Peyer's patch (tissue), 4 donors: ENCODE results near the gene PCBP3. TPM values are rescaled to one million over a fixed set of nuclear protein-coding genes. Genes with fewer than 3 reads are reported as not detected.

Source experiments
- DNase-seq, 3 donors: peaks; one replicate each; pipeline ENCODE4 v3.0.0-alpha.2; 2017 to 2019
- H3K27ac ChIP-seq, 4 donors: fragments of 200-600 bp; sonication (generic); one replicate each; pipeline ENCODE4 v1.5.1; 2016 to 2019
- H3K27me3 ChIP-seq, 2 donors: fragments of 200-600 bp; sonication (generic); one replicate each; pipeline ENCODE4 v1.5.1; 2019
- H3K36me3 ChIP-seq, 3 donors: fragments of 200-600 bp; sonication (generic); one replicate each; pipeline ENCODE4 v1.5.1; 2016 to 2019
- H3K4me1 ChIP-seq, 4 donors: fragments of 200-600 bp; sonication (generic); one replicate each; pipeline ENCODE4 v1.5.1; 2016 to 2019
- H3K4me3 ChIP-seq, 4 donors: fragments of 200-600 bp; sonication (generic); 1 replicate in 3 of 4; 2 replicates in 1 of 4; pipeline ENCODE4 v1.5.1; 2016 to 2019; ENCODE audit warnings: mild to moderate bottlenecking in 1 of 4
- H3K9me3 ChIP-seq, 4 donors: fragments of 200-600 bp; sonication (generic); one replicate each; pipeline ENCODE4 v1.5.1; 2016 to 2019; ENCODE audit warnings: mild to moderate bottlenecking in 1 of 4
- POLR2A ChIP-seq, 2 donors: fragments of 450-650 bp; IDR thresholded peaks; one replicate each; pipeline ENCODE4 v1.5.1; 2017; ENCODE audit warnings: antibody characterized with exemption in 2 of 2, mild to moderate bottlenecking in 2 of 2, moderate library complexity in 2 of 2
- total RNA-seq, 4 donors: library from RNA; depleted of rRNA; stranded (reverse); fragments of >200 nt; gene quantifications; one replicate each; pipeline ENCODE4 v1.1.0, GENCODE V29; 2016
- TF ChIP-seq, protein P1 (sequence below), 6 experiments: fragments of 450-650 bp in 4 of 6; fragments of 200-600 bp in 2 of 6; sonication (generic) in 1 of 6; IDR thresholded peaks; one replicate each; pipeline ENCODE4 v1.5.1; 2017 to 2019; ENCODE audit warnings: antibody characterized with exemption in 6 of 6, mild to moderate bottlenecking in 3 of 6, moderate library complexity in 1 of 6

PCBP3 gene
- total RNA-seq, 4 donors from 2014 or later, result 1.1 to 6.0 (median 4.4) TPM; not detected in 1

DNA sequence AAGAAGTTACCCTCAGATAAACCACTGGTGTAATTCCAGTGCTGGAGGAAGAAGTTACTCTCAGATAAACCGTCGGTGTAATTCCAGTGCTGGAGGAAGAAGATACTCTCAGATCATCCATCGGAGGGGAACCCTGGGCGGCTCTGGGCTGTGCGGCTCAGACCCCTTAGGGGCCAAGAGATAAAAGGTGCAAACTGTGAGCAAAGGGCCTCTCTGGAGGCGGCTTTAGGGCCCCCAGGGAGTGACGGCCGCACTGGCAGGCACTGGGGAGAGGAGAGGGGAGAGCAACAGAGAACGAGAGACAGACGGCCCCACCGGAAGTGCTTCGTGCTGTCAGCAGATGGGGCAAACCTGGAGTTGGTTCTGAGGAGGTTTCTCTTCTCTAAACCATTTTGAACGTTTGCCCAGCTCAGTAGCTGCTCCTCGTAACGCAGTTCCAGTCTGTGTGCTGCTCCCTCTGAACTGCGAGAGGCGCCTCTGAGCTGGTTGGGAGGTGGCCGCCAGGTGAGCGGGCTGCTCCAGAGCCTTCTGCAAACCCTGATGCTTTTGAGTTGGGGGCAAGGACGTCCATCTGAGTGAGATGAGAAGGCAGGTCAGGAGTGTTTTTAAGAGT is 275.4 kb downstream of the PCBP3 start:
- Histone ChIP-seq H3K27me3 (no peaks in the 10 kb centered on the region), H3K4me3 (no peak overlapping the region), H3K27ac (no peak overlapping the region), H3K9me3 (peaks cover 0 to 5% (median 0%) of the 10 kb centered on the region in 4 donors), H3K4me1 (no peaks in the 10 kb centered on the region), H3K36me3 (no peaks in the 10 kb centered on the region)
- no peak for DNase-seq
- TF ChIP-seq, protein P1, sequence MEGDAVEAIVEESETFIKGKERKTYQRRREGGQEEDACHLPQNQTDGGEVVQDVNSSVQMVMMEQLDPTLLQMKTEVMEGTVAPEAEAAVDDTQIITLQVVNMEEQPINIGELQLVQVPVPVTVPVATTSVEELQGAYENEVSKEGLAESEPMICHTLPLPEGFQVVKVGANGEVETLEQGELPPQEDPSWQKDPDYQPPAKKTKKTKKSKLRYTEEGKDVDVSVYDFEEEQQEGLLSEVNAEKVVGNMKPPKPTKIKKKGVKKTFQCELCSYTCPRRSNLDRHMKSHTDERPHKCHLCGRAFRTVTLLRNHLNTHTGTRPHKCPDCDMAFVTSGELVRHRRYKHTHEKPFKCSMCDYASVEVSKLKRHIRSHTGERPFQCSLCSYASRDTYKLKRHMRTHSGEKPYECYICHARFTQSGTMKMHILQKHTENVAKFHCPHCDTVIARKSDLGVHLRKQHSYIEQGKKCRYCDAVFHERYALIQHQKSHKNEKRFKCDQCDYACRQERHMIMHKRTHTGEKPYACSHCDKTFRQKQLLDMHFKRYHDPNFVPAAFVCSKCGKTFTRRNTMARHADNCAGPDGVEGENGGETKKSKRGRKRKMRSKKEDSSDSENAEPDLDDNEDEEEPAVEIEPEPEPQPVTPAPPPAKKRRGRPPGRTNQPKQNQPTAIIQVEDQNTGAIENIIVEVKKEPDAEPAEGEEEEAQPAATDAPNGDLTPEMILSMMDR (IDR thresholded peaks at IDR 0.05), result no peak
- no peak for TF ChIP-seq POLR2A (IDR thresholded peaks at IDR 0.05)

DNA sequence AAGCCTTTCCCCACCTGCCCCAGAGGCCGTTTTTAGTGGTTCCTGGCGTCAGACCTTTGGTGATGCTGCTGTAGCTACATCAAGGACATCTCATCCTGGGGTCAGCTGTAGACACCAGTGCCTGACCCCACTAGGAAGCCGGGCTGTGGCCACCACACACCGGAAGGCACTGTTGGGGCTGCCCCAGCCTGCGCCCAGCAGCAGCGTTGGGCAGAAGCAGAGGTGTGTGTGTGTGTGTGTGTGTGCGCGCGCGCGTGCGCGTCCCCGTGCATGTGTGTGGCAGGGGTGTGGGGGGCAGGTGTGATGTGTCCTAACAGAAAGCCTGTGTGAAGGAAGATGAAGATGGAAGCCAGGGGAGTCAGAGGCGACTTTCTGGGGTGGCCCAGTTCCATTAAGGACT is 276.1 kb downstream of the PCBP3 start:
- H3K36me3 ChIP-seq, result no peaks in the 10 kb centered on the region
- no peak for DNase-seq
- H3K4me1 ChIP-seq, result no peaks in the 10 kb centered on the region
- no peak overlapping the region for H3K4me3 ChIP-seq
- H3K27me3 ChIP-seq, result no peaks in the 10 kb centered on the region
- H3K27ac ChIP-seq, result no peak overlapping the region
- TF ChIP-seq, protein P1 (IDR thresholded peaks at IDR 0.05), result no peak
- no peak for TF ChIP-seq POLR2A (IDR thresholded peaks at IDR 0.05)
- peaks cover 0 to 5% (median 0%) of the 10 kb centered on the region in 4 donors for H3K9me3 ChIP-seq

DNA sequence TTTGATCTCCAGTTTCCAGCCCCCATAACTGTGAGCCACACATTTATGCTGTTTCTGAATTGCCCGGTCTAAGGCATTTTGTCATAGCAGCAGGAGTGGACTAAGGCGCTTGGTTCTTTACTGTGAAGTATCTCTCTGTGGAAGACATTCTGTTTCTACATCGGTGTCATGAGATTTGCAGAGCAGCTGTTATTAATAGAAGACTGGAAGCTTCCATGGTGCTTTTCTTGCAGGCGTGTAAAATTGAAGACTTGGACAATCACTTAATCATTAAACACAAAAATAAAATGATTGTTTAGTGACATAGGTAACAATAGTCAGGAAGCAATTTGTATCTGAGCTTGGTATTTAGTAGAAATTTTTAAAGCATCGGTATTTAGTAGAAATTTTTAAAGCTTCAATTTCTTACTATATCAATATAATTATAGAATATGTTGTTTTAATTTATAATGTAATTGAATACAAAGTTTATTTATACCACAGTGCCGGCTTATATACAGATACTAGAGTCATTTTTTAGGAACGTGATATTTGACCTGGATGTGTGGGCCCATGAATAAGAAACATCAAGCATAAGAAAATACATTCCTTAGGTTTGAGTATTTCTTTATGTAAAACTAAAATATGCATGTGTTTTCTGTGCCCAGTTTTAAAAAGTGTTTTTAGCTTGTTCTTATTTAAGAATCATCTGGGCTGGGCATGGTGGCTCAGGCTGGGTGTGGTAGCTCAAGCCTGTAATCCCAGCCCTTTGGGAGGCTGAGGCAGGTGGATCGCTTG is 277.5 kb downstream of the PCBP3 start:
- Histone ChIP-seq H3K4me1 (no peaks in the 10 kb centered on the region), H3K4me3 (no peak overlapping the region), H3K27me3 (no peaks in the 10 kb centered on the region), H3K36me3 (no peaks in the 10 kb centered on the region), H3K27ac (no peak overlapping the region), H3K9me3 (peaks cover 0 to 5% (median 0%) of the 10 kb centered on the region in 4 donors)
- no peak for DNase-seq
- TF ChIP-seq, protein P1 (IDR thresholded peaks at IDR 0.05), result no peak
- TF ChIP-seq POLR2A (IDR thresholded peaks at IDR 0.05), result no peak

DNA sequence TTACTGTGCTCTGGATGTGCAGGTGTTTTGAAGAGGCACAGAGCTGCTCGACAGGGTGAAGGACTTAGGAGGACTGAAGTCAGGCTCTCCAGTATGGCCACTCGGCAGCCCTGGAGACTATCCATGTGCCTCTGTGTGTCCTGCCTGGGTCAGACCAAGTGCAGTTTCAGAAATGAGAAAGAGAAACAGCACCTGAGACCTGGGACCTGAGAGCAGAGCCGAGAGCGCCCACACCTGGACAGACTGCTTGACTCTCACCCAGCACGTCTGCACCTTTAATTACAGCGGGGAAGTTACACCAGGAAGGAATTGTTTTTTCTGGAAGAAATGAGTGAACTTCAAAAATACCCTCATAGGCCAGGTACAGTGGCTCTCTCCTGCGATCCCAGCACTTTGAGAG is 278.4 kb downstream of the PCBP3 start:
- H3K27me3 ChIP-seq, result no peaks in the 10 kb centered on the region
- no peaks in the 10 kb centered on the region for H3K4me1 ChIP-seq
- TF ChIP-seq, protein P1 (IDR thresholded peaks at IDR 0.05), result no peak
- no peaks in the 10 kb centered on the region for H3K36me3 ChIP-seq
- peaks cover 0 to 5% (median 0%) of the 10 kb centered on the region in 4 donors for H3K9me3 ChIP-seq
- no peak for DNase-seq
- H3K4me3 ChIP-seq, result no peak overlapping the region
- H3K27ac ChIP-seq, result no peak overlapping the region

DNA sequence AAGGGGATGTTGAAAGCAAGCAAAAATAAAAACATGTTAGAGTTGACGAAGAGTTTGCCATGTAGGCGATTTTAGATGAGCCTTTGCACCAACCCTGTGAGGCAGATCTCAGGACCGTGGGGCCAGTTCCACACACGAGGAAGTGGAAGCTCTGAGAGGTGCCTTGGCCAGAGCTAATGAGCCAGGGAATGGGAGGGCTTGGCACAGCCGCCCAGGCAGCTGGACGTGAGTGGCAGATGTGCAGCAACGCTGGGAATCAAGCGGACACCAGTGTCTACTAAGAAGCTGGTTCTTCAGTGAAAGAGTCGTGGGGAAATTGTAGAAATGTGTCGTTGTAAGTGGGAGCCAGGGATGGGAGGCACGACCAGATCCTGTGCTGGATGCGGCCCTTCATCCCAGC is 279.1 kb downstream of the PCBP3 start:
- Histone ChIP-seq H3K36me3 (no peaks in the 10 kb centered on the region), H3K9me3 (peaks cover 0 to 5% (median 0%) of the 10 kb centered on the region in 4 donors), H3K27ac (no peak overlapping the region), H3K4me3 (no peak overlapping the region), H3K27me3 (no peaks in the 10 kb centered on the region), H3K4me1 (no peaks in the 10 kb centered on the region)
- DNase-seq, result no peak
- no peak for TF ChIP-seq POLR2A (IDR thresholded peaks at IDR 0.05)
- TF ChIP-seq, protein P1 (IDR thresholded peaks at IDR 0.05), result no peak
